ENCODE results near the gene SPPL2C.

SPPL2C gene, protein sequence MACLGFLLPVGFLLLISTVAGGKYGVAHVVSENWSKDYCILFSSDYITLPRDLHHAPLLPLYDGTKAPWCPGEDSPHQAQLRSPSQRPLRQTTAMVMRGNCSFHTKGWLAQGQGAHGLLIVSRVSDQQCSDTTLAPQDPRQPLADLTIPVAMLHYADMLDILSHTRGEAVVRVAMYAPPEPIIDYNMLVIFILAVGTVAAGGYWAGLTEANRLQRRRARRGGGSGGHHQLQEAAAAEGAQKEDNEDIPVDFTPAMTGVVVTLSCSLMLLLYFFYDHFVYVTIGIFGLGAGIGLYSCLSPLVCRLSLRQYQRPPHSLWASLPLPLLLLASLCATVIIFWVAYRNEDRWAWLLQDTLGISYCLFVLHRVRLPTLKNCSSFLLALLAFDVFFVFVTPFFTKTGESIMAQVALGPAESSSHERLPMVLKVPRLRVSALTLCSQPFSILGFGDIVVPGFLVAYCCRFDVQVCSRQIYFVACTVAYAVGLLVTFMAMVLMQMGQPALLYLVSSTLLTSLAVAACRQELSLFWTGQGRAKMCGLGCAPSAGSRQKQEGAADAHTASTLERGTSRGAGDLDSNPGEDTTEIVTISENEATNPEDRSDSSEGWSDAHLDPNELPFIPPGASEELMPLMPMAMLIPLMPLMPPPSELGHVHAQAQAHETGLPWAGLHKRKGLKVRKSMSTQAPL

GRCh38 chr17:45844695-45845375 lies at the start of gene SPPL2C:
Gene SPPL2C, plus strand, starts transcription at chr17:45844881. Its CDS starts 26 bp downstream, at chr17:45844907.
- H3K9me3 ChIP-seq (ENCODE audit: control insufficient read depth, low read depth, low read length), result no peaks in the 10 kb centered on the region
- H3K27ac ChIP-seq (ENCODE audit: low read length), result no peak within 1 kb of the TSS
- no peaks in the 10 kb centered on the region for H3K27me3 ChIP-seq (ENCODE audit: control insufficient read depth, insufficient read depth, low read length)
- no peak within 1 kb of the TSS for H3K9ac ChIP-seq (ENCODE audit: low read length)
- H3K4me3 ChIP-seq (ENCODE audit: low read length), result no peak within 1 kb of the TSS
- H3K36me3 ChIP-seq (ENCODE audit: control insufficient read depth, low read depth, low read length), result no peaks in the 10 kb centered on the region
- H3K4me1 ChIP-seq (ENCODE audit: control insufficient read depth, low read depth, low read length), result no peaks in the 10 kb centered on the region

DNA sequence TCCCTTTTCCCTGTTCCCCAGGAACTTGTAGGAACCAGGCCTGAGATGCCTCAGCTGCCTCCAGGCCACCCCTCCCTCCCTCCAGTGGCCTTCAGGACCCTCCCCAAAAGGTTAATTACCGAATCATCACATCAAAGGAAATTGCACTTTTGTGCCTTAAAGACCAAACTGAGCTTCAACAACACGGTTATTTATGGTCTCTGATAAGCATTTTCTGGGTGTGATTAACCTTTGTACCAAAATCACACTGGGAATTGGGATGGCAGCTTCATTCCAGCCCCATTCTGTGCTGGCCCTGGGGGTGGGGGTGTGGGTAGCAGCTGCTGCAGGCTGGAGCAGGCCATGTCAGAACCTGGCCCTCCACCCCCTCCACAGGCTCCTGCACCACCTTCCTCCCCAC lies 43.9 kb upstream of the SPPL2C start:
- no peaks in the 10 kb centered on the region for H3K36me3 ChIP-seq (ENCODE audit: control insufficient read depth, low read depth, low read length)
- no peak overlapping the region for H3K4me3 ChIP-seq (ENCODE audit: low read length)
- H3K9me3 ChIP-seq (ENCODE audit: control insufficient read depth, low read depth, low read length), result no peaks in the 10 kb centered on the region
- H3K27ac ChIP-seq (ENCODE audit: low read length), result no peak overlapping the region
- no peaks in the 10 kb centered on the region for H3K4me1 ChIP-seq (ENCODE audit: control insufficient read depth, low read depth, low read length)
- H3K27me3 ChIP-seq (ENCODE audit: control insufficient read depth, insufficient read depth, low read length), result peaks cover 21% of the 10 kb centered on the region
- H3K9ac ChIP-seq (ENCODE audit: low read length), result no peak overlapping the region

DNA sequence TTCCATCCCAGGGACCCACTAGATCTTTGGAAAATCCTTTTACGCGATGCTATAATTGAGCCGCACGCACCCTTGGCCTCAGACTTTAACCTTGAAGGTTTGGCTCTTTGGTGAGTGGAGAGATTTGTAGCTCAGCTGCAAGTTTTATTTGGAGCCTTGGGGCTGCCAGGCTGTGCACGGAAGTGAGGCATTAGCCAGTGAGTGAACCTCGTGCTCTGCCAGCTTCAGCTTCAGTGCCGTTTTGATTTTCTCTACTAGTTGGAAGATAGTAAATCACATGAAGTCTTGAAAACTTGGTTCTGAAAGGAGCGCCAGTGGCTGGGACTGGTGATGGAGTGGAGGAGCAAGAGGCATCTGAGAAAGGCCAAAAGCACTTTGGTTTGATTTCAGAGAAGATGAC lies 43.3 kb upstream of the SPPL2C start:
- peaks cover 21% of the 10 kb centered on the region for H3K27me3 ChIP-seq (ENCODE audit: control insufficient read depth, insufficient read depth, low read length)
- no peaks in the 10 kb centered on the region for H3K36me3 ChIP-seq (ENCODE audit: control insufficient read depth, low read depth, low read length)

GRCh38 chr17:45808845-45809244 lies 35.8 kb upstream of the SPPL2C start:
- Histone ChIP-seq H3K27ac (ENCODE audit: low read length) (no peak overlapping the region), H3K4me1 (ENCODE audit: control insufficient read depth, low read depth, low read length) (no peaks in the 10 kb centered on the region), H3K36me3 (ENCODE audit: control insufficient read depth, low read depth, low read length) (no peaks in the 10 kb centered on the region), H3K27me3 (ENCODE audit: control insufficient read depth, insufficient read depth, low read length) (no peaks in the 10 kb centered on the region), H3K4me3 (ENCODE audit: low read length) (no peak overlapping the region), H3K9ac (ENCODE audit: low read length) (no peak overlapping the region), H3K9me3 (ENCODE audit: control insufficient read depth, low read depth, low read length) (no peaks in the 10 kb centered on the region)

More for the DNA sequence above, 43.3 kb upstream of the SPPL2C start:
- Histone ChIP-seq H3K9me3 (ENCODE audit: control insufficient read depth, low read depth, low read length) (no peaks in the 10 kb centered on the region), H3K9ac (ENCODE audit: low read length) (no peak overlapping the region), H3K4me3 (ENCODE audit: low read length) (no peak overlapping the region), H3K4me1 (ENCODE audit: control insufficient read depth, low read depth, low read length) (no peaks in the 10 kb centered on the region), H3K27ac (ENCODE audit: low read length) (no peak overlapping the region)

DNA sequence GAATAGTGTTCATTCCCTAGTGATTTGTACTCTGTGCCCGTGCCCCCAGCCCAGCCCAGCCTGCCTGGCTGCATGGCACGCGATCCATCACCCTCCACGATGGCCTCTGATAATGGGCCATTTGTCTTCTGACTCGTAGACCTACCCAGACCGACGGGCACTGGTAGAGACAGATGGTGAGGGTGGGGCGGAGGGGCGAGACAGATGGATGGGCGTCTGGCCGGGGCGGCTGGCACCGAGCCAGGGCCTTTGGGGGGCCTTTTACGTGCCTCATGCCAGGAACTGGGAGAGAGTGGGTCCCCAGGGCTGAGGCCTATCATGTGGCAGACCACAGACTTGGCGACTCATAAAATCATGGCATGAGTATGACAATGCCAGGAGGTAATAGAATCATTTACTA lies 35.2 kb upstream of the SPPL2C start:
- H3K36me3 ChIP-seq (ENCODE audit: control insufficient read depth, low read depth, low read length), result no peaks in the 10 kb centered on the region
- H3K9ac ChIP-seq (ENCODE audit: low read length), result no peak overlapping the region

DNA sequence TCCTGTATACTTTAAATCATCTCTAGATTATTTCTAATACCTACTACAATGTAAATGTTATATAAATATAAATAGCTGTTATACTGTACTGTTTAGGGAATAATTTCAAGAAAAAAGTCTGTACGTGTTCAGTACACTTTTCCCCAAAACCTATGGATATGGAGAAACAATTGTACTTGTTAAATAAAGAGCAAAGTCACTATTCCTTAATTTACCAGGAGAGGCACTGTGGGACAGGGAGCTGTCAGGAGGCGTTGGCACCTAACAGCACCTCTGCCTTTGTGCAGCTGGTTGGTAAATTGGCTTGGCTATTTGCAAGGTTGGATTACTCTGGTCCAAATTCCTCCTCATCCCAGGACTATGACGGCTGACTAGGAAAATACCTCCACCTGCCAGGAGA lies 32.6 kb upstream of the SPPL2C start:
- no peaks in the 10 kb centered on the region for H3K27me3 ChIP-seq (ENCODE audit: control insufficient read depth, insufficient read depth, low read length)
- H3K4me3 ChIP-seq (ENCODE audit: low read length), result no peak overlapping the region

More for the DNA sequence above, 35.2 kb upstream of the SPPL2C start:
- no peak overlapping the region for H3K27ac ChIP-seq (ENCODE audit: low read length)
- H3K9me3 ChIP-seq (ENCODE audit: control insufficient read depth, low read depth, low read length), result no peaks in the 10 kb centered on the region
- no peaks in the 10 kb centered on the region for H3K4me1 ChIP-seq (ENCODE audit: control insufficient read depth, low read depth, low read length)
- no peak overlapping the region for H3K4me3 ChIP-seq (ENCODE audit: low read length)
- no peaks in the 10 kb centered on the region for H3K27me3 ChIP-seq (ENCODE audit: control insufficient read depth, insufficient read depth, low read length)

DNA sequence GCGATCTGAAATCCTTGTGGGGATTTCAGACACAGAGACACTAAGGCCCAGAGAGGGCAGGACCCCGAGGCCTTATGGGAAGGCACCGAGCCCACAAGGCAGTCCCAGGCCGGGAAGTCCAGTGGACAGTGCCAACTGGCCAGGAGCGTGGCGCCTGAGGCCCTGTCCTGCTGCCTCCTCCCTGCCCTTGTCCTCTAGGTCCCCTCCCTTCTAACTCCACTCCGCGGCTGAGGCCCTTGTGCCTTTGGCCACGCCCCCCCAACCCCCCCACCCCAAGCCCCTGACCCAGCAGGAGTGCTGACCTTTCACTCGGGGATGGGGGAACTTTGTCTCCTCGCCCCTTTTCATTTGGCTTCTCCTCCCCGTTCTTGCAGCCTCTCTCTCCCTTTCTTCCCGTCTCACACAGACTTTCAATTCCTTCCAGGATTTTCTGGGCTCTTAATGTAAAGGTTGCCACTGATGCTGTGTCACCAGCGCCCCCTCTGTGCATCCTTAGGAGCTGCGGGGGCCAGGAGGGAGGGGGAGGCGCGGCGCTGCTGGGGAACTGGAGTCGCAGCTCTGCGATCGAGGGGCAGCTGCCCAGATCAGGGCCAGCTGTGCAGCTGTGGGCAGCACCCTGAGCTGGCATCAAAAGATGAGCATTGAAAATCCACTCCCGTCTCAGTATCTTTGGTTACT lies 31.5 kb upstream of the SPPL2C start:
- Histone ChIP-seq H3K9me3 (ENCODE audit: control insufficient read depth, low read depth, low read length) (no peaks in the 10 kb centered on the region), H3K36me3 (ENCODE audit: control insufficient read depth, low read depth, low read length) (no peaks in the 10 kb centered on the region), H3K4me3 (ENCODE audit: low read length) (no peak overlapping the region), H3K9ac (ENCODE audit: low read length) (no peak overlapping the region), H3K27me3 (ENCODE audit: control insufficient read depth, insufficient read depth, low read length) (no peaks in the 10 kb centered on the region), H3K27ac (ENCODE audit: low read length) (no peak overlapping the region), H3K4me1 (ENCODE audit: control insufficient read depth, low read depth, low read length) (no peaks in the 10 kb centered on the region)

More for the DNA sequence above, 32.6 kb upstream of the SPPL2C start:
- H3K9ac ChIP-seq (ENCODE audit: low read length), result no peak overlapping the region
- no peaks in the 10 kb centered on the region for H3K36me3 ChIP-seq (ENCODE audit: control insufficient read depth, low read depth, low read length)
- H3K9me3 ChIP-seq (ENCODE audit: control insufficient read depth, low read depth, low read length), result no peaks in the 10 kb centered on the region
- no peak overlapping the region for H3K27ac ChIP-seq (ENCODE audit: low read length)
- no peaks in the 10 kb centered on the region for H3K4me1 ChIP-seq (ENCODE audit: control insufficient read depth, low read depth, low read length)

DNA sequence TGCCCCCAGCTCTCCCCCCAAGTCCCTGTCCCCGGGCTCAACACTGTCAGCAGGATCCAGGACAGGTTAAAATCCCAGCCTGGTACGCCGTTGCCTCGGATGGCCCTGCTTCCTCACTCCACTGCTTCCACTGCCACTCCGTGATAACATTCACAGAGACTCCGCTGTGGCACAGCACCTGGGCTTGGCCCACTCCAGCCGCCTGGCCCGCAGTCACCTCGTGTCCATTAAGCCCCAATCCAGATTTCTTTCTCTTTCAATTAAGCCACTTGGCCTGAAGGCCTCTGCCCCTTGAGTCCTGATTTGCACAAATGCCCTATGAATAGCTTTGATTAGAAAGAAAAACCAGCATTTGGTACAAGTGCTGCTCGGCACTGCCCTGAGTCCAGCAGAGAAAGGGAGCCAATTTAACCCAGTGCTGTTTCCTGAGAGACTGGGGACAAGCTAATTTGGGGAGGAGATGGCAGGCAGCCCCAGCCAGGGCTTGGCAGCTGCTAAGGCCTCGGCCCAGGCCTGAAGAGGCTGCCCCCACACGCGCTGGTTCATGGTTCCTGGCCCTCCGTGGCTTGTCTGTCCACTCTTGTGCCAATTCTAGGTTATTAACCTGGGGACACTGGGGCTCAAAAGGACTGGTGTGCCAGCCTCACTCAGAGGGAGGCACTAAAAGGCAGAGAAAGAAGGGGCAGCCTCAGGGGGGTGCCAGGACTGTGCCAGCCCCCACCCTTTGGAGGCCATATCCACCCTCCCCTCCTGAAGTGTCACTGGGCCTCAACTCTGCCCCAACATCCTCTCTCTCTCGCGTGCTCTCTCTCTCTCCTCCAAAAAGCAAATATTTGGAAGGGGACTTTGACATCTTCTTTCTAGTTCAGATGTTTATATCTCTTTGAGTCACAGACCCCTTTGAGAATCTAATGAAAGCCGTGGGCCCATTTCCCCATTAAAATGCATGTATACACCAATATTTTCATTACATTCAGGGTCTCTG lies 29.8 kb upstream of the SPPL2C start:
- H3K4me3 ChIP-seq (ENCODE audit: low read length), result no peak overlapping the region
- no peaks in the 10 kb centered on the region for H3K4me1 ChIP-seq (ENCODE audit: control insufficient read depth, low read depth, low read length)
- no peaks in the 10 kb centered on the region for H3K27me3 ChIP-seq (ENCODE audit: control insufficient read depth, insufficient read depth, low read length)
- no peaks in the 10 kb centered on the region for H3K9me3 ChIP-seq (ENCODE audit: control insufficient read depth, low read depth, low read length)
- H3K27ac ChIP-seq (ENCODE audit: low read length), result no peak overlapping the region
- no peak overlapping the region for H3K9ac ChIP-seq (ENCODE audit: low read length)
- no peaks in the 10 kb centered on the region for H3K36me3 ChIP-seq (ENCODE audit: control insufficient read depth, low read depth, low read length)

- H3K27ac ChIP-seq (ENCODE audit: low read length), result no peak overlapping the region
Measured at GRCh38 chr17:45815752-45816151, 28.9 kb upstream of the SPPL2C start.

GRCh38 chr17:45818041-45818440 lies 26.6 kb upstream of the SPPL2C start:
- no peak overlapping the region for H3K27ac ChIP-seq (ENCODE audit: low read length)
- no peaks in the 10 kb centered on the region for H3K9me3 ChIP-seq (ENCODE audit: control insufficient read depth, low read depth, low read length)
- H3K4me3 ChIP-seq (ENCODE audit: low read length), result no peak overlapping the region
- no peaks in the 10 kb centered on the region for H3K27me3 ChIP-seq (ENCODE audit: control insufficient read depth, insufficient read depth, low read length)
- no peaks in the 10 kb centered on the region for H3K4me1 ChIP-seq (ENCODE audit: control insufficient read depth, low read depth, low read length)
- no peak overlapping the region for H3K9ac ChIP-seq (ENCODE audit: low read length)
- H3K36me3 ChIP-seq (ENCODE audit: control insufficient read depth, low read depth, low read length), result no peaks in the 10 kb centered on the region

More at GRCh38 chr17:45815752-45816151, 28.9 kb upstream of the SPPL2C start:
- Histone ChIP-seq H3K9ac (ENCODE audit: low read length) (no peak overlapping the region), H3K27me3 (ENCODE audit: control insufficient read depth, insufficient read depth, low read length) (no peaks in the 10 kb centered on the region), H3K4me3 (ENCODE audit: low read length) (no peak overlapping the region), H3K4me1 (ENCODE audit: control insufficient read depth, low read depth, low read length) (no peaks in the 10 kb centered on the region), H3K9me3 (ENCODE audit: control insufficient read depth, low read depth, low read length) (no peaks in the 10 kb centered on the region), H3K36me3 (ENCODE audit: control insufficient read depth, low read depth, low read length) (no peaks in the 10 kb centered on the region)

Measured in iPS-18a (cell line).